H1 (cell line): ENCODE measurements around the gene PRRG4. TPM values are rescaled to one million over a fixed set of nuclear protein-coding genes. Genes with fewer than 3 reads are reported as not detected.

Experiments used
- CTCF ChIA-PET: fragments of 300-600 bp; sonication (Branson Sonifier 250); formaldehyde crosslinking; loops from one replicate; lab custom pipeline; 2021; ENCODE audit not compliant: partially characterized antibody; lab: Charles Lee
- POLR2A ChIA-PET: fragments of 300-600 bp; sonication (Branson Sonifier 250); formaldehyde crosslinking; loops from one replicate; lab custom pipeline; 2021; ENCODE audit warnings: inconsistent platforms; ENCODE audit not compliant: partially characterized antibody; lab: Charles Lee
- DNase-seq, 2 experiments: peaks; one replicate each; pipeline versions ENCODE4 v3.0.0 to v3.0.0-alpha.2; 2010 to 2022; ENCODE audit warnings: low spot score in 2 of 2, low read depth in 1 of 2, mixed read lengths in 1 of 2
- FAIRE-seq: peaks from 2 replicates; lab custom pipeline; 2011; peaks lifted over from hg19 to GRCh38; lab: Jason Lieb, UNC
- H2AFZ ChIP-seq: 2 replicates; pipeline ENCODE4 v1.8.1; 2012; ENCODE audit warnings: low read length, inconsistent platforms
- H2AK5ac ChIP-seq: 2 replicates; pipeline ENCODE4 v1.6.1; 2013; ENCODE audit warnings: low read depth, low read length
- H2BK120ac ChIP-seq: replicated peaks from 2 replicates; pipeline ENCODE3; 2013; ENCODE audit warnings: low read depth, low read length, inconsistent platforms
- H2BK12ac ChIP-seq: 2 replicates; pipeline ENCODE4 v1.6.1; 2013; ENCODE audit warnings: low read depth, low read length
- H2BK15ac ChIP-seq: 2 replicates; pipeline ENCODE4 v1.6.1; 2013; ENCODE audit warnings: low read length
- H2BK20ac ChIP-seq: 2 replicates; pipeline ENCODE4 v1.6.1; 2013; ENCODE audit warnings: low read length
- H2BK5ac ChIP-seq: 2 replicates; pipeline ENCODE4 v1.6.1; 2013; ENCODE audit warnings: low read depth, low read length
- H3K14ac ChIP-seq: 2 replicates; pipeline ENCODE4 v1.6.1; 2013; ENCODE audit warnings: inconsistent platforms; ENCODE audit not compliant: insufficient read length
- H3K18ac ChIP-seq: 2 replicates; pipeline ENCODE4 v1.6.1; 2013; ENCODE audit warnings: low read length; ENCODE audit errors: extremely low read depth
- H3K23ac ChIP-seq: 2 replicates; pipeline ENCODE4 v1.6.1; 2013; ENCODE audit warnings: inconsistent platforms; ENCODE audit not compliant: insufficient read length
- H3K23me2 ChIP-seq: 2 replicates; pipeline ENCODE4 v1.6.1; 2013; ENCODE audit warnings: low read depth, low read length
- H3K27ac ChIP-seq: 2 replicates; pipeline ENCODE4 v1.6.1; 2011; ENCODE audit warnings: low read depth, low read length, inconsistent platforms
- H3K27me3 ChIP-seq, 4 experiments: replicated peaks in 1 of 4; 1 replicate in 1 of 4; 2 replicates in 3 of 4; pipeline versions ENCODE4 v1.6.1 to v1.8.1; 2011 to 2013; ENCODE audit warnings: low read length in 3 of 4, mild to moderate bottlenecking in 3 of 4, inconsistent platforms in 2 of 4, mixed read lengths in 2 of 4, moderate library complexity in 1 of 4; ENCODE audit not compliant: control insufficient read depth in 3 of 4, insufficient read depth in 3 of 4; ENCODE audit errors: extremely low read depth in 1 of 4
- H3K36me3 ChIP-seq, 4 experiments: 2 replicates each; pipeline versions ENCODE4 v1.6.1 to v1.8.1; 2011 to 2013; ENCODE audit warnings: mild to moderate bottlenecking in 4 of 4, low read length in 3 of 4, moderate library complexity in 2 of 4, control low read depth in 1 of 4, inconsistent platforms in 1 of 4; ENCODE audit not compliant: insufficient read depth in 4 of 4, control insufficient read depth in 2 of 4
- H3K4ac ChIP-seq: replicated peaks from 2 replicates; pipeline ENCODE3; 2013; ENCODE audit warnings: low read length, low read depth, mixed read lengths, inconsistent platforms; ENCODE audit not compliant: insufficient read length
- H3K4me1 ChIP-seq, 4 experiments: replicated peaks in 1 of 4; 1 replicate in 1 of 4; 2 replicates in 3 of 4; pipeline versions ENCODE4 v1.6.1 to v1.8.1; 2011 to 2013; ENCODE audit warnings: low read length in 3 of 4, inconsistent platforms in 2 of 4, mixed read lengths in 1 of 4; ENCODE audit not compliant: insufficient read depth in 4 of 4, control insufficient read depth in 3 of 4
- H3K4me2 ChIP-seq, 2 experiments: 2 replicates each; pipeline versions ENCODE4 v1.6.1 to v1.8.1; 2011 to 2013; ENCODE audit warnings: low read depth in 2 of 2, low read length in 2 of 2, control low read depth in 1 of 2, inconsistent platforms in 1 of 2, mild to moderate bottlenecking in 1 of 2; ENCODE audit not compliant: insufficient read depth in 1 of 2
- H3K4me3 ChIP-seq, 4 experiments: fragments of 200-600, 300-600 bp in 1 of 4; sonication (generic), shearing (Covaris generic), sonication (Bioruptor Twin) in 1 of 4; 2 replicates each; pipeline versions ENCODE4 v1.5.1 to v1.8.1; 2011 to 2016; ENCODE audit warnings: low read length in 4 of 4, low read depth in 3 of 4, control low read depth in 2 of 4, inconsistent platforms in 2 of 4, mild to moderate bottlenecking in 2 of 4, mixed read lengths in 1 of 4, moderate library complexity in 1 of 4; ENCODE audit not compliant: insufficient read depth in 2 of 4; ENCODE audit errors: extremely low read depth in 1 of 4
- H3K56ac ChIP-seq: replicated peaks from 2 replicates; pipeline ENCODE3; 2013; ENCODE audit warnings: low read depth, mild to moderate bottlenecking, mixed read lengths, low read length, inconsistent platforms; ENCODE audit not compliant: insufficient read length
- H3K79me1 ChIP-seq: 2 replicates; pipeline ENCODE4 v1.6.1; 2013; ENCODE audit warnings: low read depth, low read length, control low read depth
- H3K79me2 ChIP-seq, 2 experiments: 2 replicates each; pipeline versions ENCODE4 v1.6.1 to v1.8.1; 2012 to 2013; ENCODE audit warnings: low read length in 2 of 2, mild to moderate bottlenecking in 2 of 2, inconsistent platforms in 1 of 2; ENCODE audit not compliant: insufficient read depth in 2 of 2, control insufficient read depth in 1 of 2
- H3K9ac ChIP-seq, 4 experiments: replicated peaks in 1 of 4; 1 replicate in 1 of 4; 2 replicates in 3 of 4; pipeline versions ENCODE4 v1.6.1 to v1.8.1; 2011 to 2013; ENCODE audit warnings: low read depth in 3 of 4, low read length in 3 of 4, control low read depth in 2 of 4, mild to moderate bottlenecking in 2 of 4, moderate library complexity in 2 of 4, inconsistent platforms in 1 of 4; ENCODE audit errors: extremely low read depth in 1 of 4
- H3K9me3 ChIP-seq, 2 experiments: 2 replicates each; pipeline versions ENCODE4 v1.6.1 to v1.8.1; 2012 to 2013; ENCODE audit warnings: mild to moderate bottlenecking in 2 of 2, moderate library complexity in 2 of 2, control low read depth in 1 of 2, inconsistent platforms in 1 of 2, low read depth in 1 of 2, low read length in 1 of 2, mixed read lengths in 1 of 2; ENCODE audit not compliant: insufficient read depth in 2 of 2
- H4K20me1 ChIP-seq, 2 experiments: replicated peaks in 1 of 2; 2 replicates each; pipeline versions ENCODE3 to v1.8.1; 2011 to 2013; ENCODE audit warnings: inconsistent platforms in 2 of 2, low read length in 2 of 2, mild to moderate bottlenecking in 1 of 2; ENCODE audit not compliant: insufficient read depth in 2 of 2, control insufficient read depth in 1 of 2
- H4K5ac ChIP-seq: 2 replicates; pipeline ENCODE4 v1.6.1; 2013; ENCODE audit warnings: low read length, low read depth, mixed read lengths, inconsistent platforms; ENCODE audit not compliant: insufficient read length
- H4K8ac ChIP-seq: 2 replicates; pipeline ENCODE4 v1.8.0; 2013; ENCODE audit warnings: mild to moderate bottlenecking, moderate library complexity, low read length, inconsistent platforms; ENCODE audit not compliant: insufficient read depth; ENCODE audit errors: extremely low read depth
- H4K91ac ChIP-seq: replicated peaks from 2 replicates; pipeline ENCODE3; 2013; ENCODE audit warnings: low read length, mixed read lengths, inconsistent platforms; ENCODE audit not compliant: insufficient read length
- BCL11A ChIP-seq, 2 experiments: IDR thresholded peaks; one replicate each; pipeline ENCODE4 v1.6.1; 2011; ENCODE audit warnings: low read depth in 2 of 2, low read length in 2 of 2, mild to moderate bottlenecking in 2 of 2
- BRCA1 ChIP-seq: IDR thresholded peaks from 2 replicates; pipeline ENCODE4 v1.6.1; 2012; ENCODE audit warnings: low read depth, low read length, improper control_type of control experiment
- PHF8 ChIP-seq: fragments of 200-600 bp; sonication (generic); conservative IDR thresholded peaks from 2 replicates; pipeline ENCODE4 v1.7.1; 2012; ENCODE audit warnings: low read depth, mild to moderate bottlenecking, inconsistent platforms, low read length, moderate library complexity
- POLR2A ChIP-seq, 2 experiments: IDR thresholded peaks; 1 replicate in 1 of 2; 2 replicates in 1 of 2; pipeline ENCODE4 v1.6.1; 2011; ENCODE audit warnings: low read depth in 2 of 2, low read length in 2 of 2, mild to moderate bottlenecking in 2 of 2; ENCODE audit errors: control extremely low read depth in 1 of 2
- SIN3A ChIP-seq, 2 experiments: IDR thresholded peaks in 1 of 2; conservative IDR thresholded peaks in 1 of 2; 2 replicates each; pipeline ENCODE4 v1.6.1; 2011 to 2012; ENCODE audit warnings: low read length in 2 of 2, improper control_type of control experiment in 1 of 2, low read depth in 1 of 2, mild to moderate bottlenecking in 1 of 2
- SP1 ChIP-seq: IDR thresholded peaks from 2 replicates; pipeline ENCODE4 v1.6.1; 2011; ENCODE audit warnings: low read depth, low read length
- SP2 ChIP-seq: IDR thresholded peaks from 2 replicates; pipeline ENCODE4 v1.6.1; 2012; ENCODE audit warnings: mild to moderate bottlenecking, low read length, inconsistent platforms
- TEAD4 ChIP-seq: IDR thresholded peaks from 2 replicates; pipeline ENCODE4 v1.6.1; 2012; ENCODE audit warnings: low read depth, low read length, inconsistent platforms, mixed read lengths
- WGBS, 2 experiments: shearing (Covaris generic) in 1 of 2; methylation state at CpG; one replicate each; pipeline versions ENCODE4 v1.1.6 to v1.1.7; 2013 to 2015; ENCODE audit warnings: low lambda C conversion rate in 2 of 2, mixed read lengths in 2 of 2, inconsistent platforms in 1 of 2, low coverage in 1 of 2, missing lambda C conversion rate in 1 of 2; ENCODE audit not compliant: insufficient replicate concordance in 2 of 2, insufficient coverage in 1 of 2, insufficient read length in 1 of 2; ENCODE audit errors: extremely low coverage in 1 of 2, missing lambda C conversion rate in 1 of 2; 5-methylcytosine and 5-hydroxymethylcytosine counted together
- polyA plus RNA-seq, 7 experiments: library from polyadenylated mRNA; depleted of rRNA in 3 of 7; stranded (reverse) in 5 of 7; unstranded in 2 of 7; fragments of >200 nt in 5 of 7; fragments of 200-250 nt in 2 of 7; gene quantifications; 1 replicate in 5 of 7; 2 replicates in 1 of 7; 4 replicates in 1 of 7; pipeline versions ENCODE4 v1.2.1 to v1.2.3, GENCODE V29; 2011 to 2013; ENCODE audit warnings: missing spikeins in 2 of 7, mixed read lengths in 2 of 7
- total RNA-seq: library from RNA; stranded (reverse); fragmentation: NEBNext Ultra II Directional; extraction: Animal tissue kit (Norgen Biotek cat#: 25700); gene quantifications from 2 replicates; pipeline ENCODE4 v1.2.1, GENCODE V29; 2021
- TF ChIP-seq, protein P1 (sequence below): IDR thresholded peaks from 2 replicates; pipeline ENCODE4 v1.6.1; 2011; ENCODE audit warnings: low read length, improper control_type of control experiment

Gene PRRG4
- total and polyA plus RNA-seq, 2 of the 8 experiments (the other 6 are each of a cell fraction or from before 2014, with no cell fraction given): 0.65 to 1.7 TPM

GRCh38 chr11:32847511-32847910, 17.8 kb downstream of the PRRG4 start:
- FAIRE-seq: no peak

More at GRCh38 chr11:32847511-32847910, 17.8 kb downstream of the PRRG4 start:
- Histone ChIP-seq H3K4ac (no peak overlapping the region), H3K27ac (no peak overlapping the region)
- TF ChIP-seq BRCA1 (no peak), TEAD4 (no peak), SP2 (no peak), BCL11A (IDR thresholded peaks at IDR 0.05; ENCODE audit: low read depth in 2 of 2, low read length in 2 of 2) (no peak), POLR2A (IDR thresholded peaks at IDR 0.05; ENCODE audit: control extremely low read depth in 1 of 2, low read depth in 2 of 2, low read length in 2 of 2) (no peak), PHF8 (no peak), SP1 (no peak), SIN3A (conservative IDR thresholded peaks at IDR 0.05 in 1 of 2, IDR thresholded peaks at IDR 0.05 in 1 of 2; ENCODE audit: low read depth in 1 of 2, low read length in 2 of 2) (no peak)
- TF ChIP-seq, protein P1, sequence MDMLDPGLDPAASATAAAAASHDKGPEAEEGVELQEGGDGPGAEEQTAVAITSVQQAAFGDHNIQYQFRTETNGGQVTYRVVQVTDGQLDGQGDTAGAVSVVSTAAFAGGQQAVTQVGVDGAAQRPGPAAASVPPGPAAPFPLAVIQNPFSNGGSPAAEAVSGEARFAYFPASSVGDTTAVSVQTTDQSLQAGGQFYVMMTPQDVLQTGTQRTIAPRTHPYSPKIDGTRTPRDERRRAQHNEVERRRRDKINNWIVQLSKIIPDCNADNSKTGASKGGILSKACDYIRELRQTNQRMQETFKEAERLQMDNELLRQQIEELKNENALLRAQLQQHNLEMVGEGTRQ: no peak
- TF ChIP-seq, all 59 proteins: peak for 0
- H3K79me2 ChIP-seq: no peaks in the 10 kb centered on the region
- H3K18ac ChIP-seq: no peak overlapping the region
- no peak overlapping the region for H2BK12ac ChIP-seq
- no peaks in the 10 kb centered on the region for H3K36me3 ChIP-seq
- no peak overlapping the region for H3K4me2 ChIP-seq
- no peak overlapping the region for H2BK15ac ChIP-seq
- H2AFZ ChIP-seq: no peak overlapping the region
- H3K79me1 ChIP-seq: no peaks in the 10 kb centered on the region
- H3K27me3 ChIP-seq: no peaks in the 10 kb centered on the region; a peak in 1 of 7 replicates
- ChIA-PET POLR2A (interaction anchor here (0.9 kb wide), 1 partner anchor 45 kb away, joined by 6 read pairs; the partner anchor contains the start of gene QSER1), CTCF (interaction anchor here (1.0 kb wide), 1 partner anchor 24 kb away, joined by 3 read pairs; no protein-coding TSS in a partner anchor)
- no peak overlapping the region for H2BK20ac ChIP-seq
- 96% methylated on average over 2 of the region's 2 CpGs; no CpG with 5 or more reads in 1 of the 2 experiments for WGBS, 2 experiments
- H3K9me3 ChIP-seq: no peaks in the 10 kb centered on the region; a peak in 1 of 4 replicates
- no peak overlapping the region for H4K91ac ChIP-seq
- H3K23ac ChIP-seq: no peak overlapping the region
- H4K20me1 ChIP-seq: no peaks in the 10 kb centered on the region
- no peak overlapping the region for H2BK120ac ChIP-seq
- no peaks in the 10 kb centered on the region for H3K4me1 ChIP-seq
- H3K9ac ChIP-seq: no peak overlapping the region
- no peak overlapping the region for H4K5ac ChIP-seq
- DNase-seq: no peak
- no peak overlapping the region for H3K14ac ChIP-seq
- H3K4me3 ChIP-seq: no peak overlapping the region
- no peak overlapping the region for H4K8ac ChIP-seq
- no peak overlapping the region for H2BK5ac ChIP-seq
- H3K56ac ChIP-seq: no peak overlapping the region
- no peak overlapping the region for H2AK5ac ChIP-seq
- H3K23me2 ChIP-seq: no peaks in the 10 kb centered on the region
